NCI-H2196 (cell line): Measurements from ENCODE around the gene CNDP2.

Source experiments
- DNase-seq: peaks from one replicate; lab custom pipeline; 2025; ENCODE audit not compliant: unreplicated experiment; lab: John Stamatoyannopoulos, UW

CNDP2 gene

GRCh38 chr18:74533666-74534065 is 37.5 kb downstream of the CNDP2 start:
- no peak for DNase-seq

- no peak for DNase-seq
Observed at GRCh38 chr18:74534150-74534969, 38.2 kb downstream of the CNDP2 start, which contains the start of gene CNDP1. TSS of gene CNDP1 (plus strand) at chr18:74534500. CDS start at chr18:74534668, 168 bp downstream.

- DNase-seq = no peak
Observed at GRCh38 chr18:74534981-74535649, 39.0 kb downstream of the CNDP2 start.

GRCh38 chr18:74539289-74539688 is 43.1 kb downstream of the CNDP2 start:
- DNase-seq = no peak

GRCh38 chr18:74540652-74541421 is 44.7 kb downstream of the CNDP2 start:
- DNase-seq = no peak

GRCh38 chr18:74541703-74542555 is 45.8 kb downstream of the CNDP2 start:
- no peak for DNase-seq

GRCh38 chr18:74544898-74545297 is 48.7 kb downstream of the CNDP2 start:
- DNase-seq = no peak

- no peak for DNase-seq
Observed at GRCh38 chr18:74546007-74546406, 49.8 kb downstream of the CNDP2 start.

GRCh38 chr18:74546751-74547530 is 50.8 kb downstream of the CNDP2 start:
- no peak for DNase-seq

- DNase-seq = no peak
Observed at GRCh38 chr18:74547860-74548259, 51.7 kb downstream of the CNDP2 start.

GRCh38 chr18:74549591-74550104 is 53.5 kb downstream of the CNDP2 start:
- DNase-seq = no peak

GRCh38 chr18:74550886-74551285 is 54.7 kb downstream of the CNDP2 start:
- DNase-seq = no peak

- no peak for DNase-seq
Observed at GRCh38 chr18:74551452-74551851, 55.3 kb downstream of the CNDP2 start.

GRCh38 chr18:74551936-74552555 is 55.9 kb downstream of the CNDP2 start:
- peak; percentile 83 for DNase-seq

- no peak for DNase-seq
Observed at GRCh38 chr18:74556126-74556525, 60.0 kb downstream of the CNDP2 start.

GRCh38 chr18:74558096-74558495 is 61.9 kb downstream of the CNDP2 start:
- DNase-seq = no peak

- DNase-seq = no peak
Observed at GRCh38 chr18:74562131-74562730, 66.1 kb downstream of the CNDP2 start.

GRCh38 chr18:74562775-74563174 is 66.6 kb downstream of the CNDP2 start:
- DNase-seq = no peak

GRCh38 chr18:74563999-74564398 is 67.8 kb downstream of the CNDP2 start:
- DNase-seq = no peak
